Endothelial cell of umbilical vein (primary cell): ENCODE data around the gene HOXB3. TPM values are rescaled to one million over a fixed set of nuclear protein-coding genes. Genes with fewer than 3 reads are reported as not detected.

Source experiments
- BruUV-seq: library from RNA; stranded (reverse); fragments of 400-500 nt; replicated peaks from 2 replicates; lab custom pipeline; 2021; lab: Mats Ljungman, UMichigan
- CTCF ChIA-PET: fragments of 300-600, 350-600 bp; sonication (Branson Sonifier 250); formaldehyde crosslinking; loops from one replicate; lab custom pipeline; 2021; ENCODE audit warnings: antibody characterized with exemption, inconsistent platforms; lab: Charles Lee
- POLR2A ChIA-PET: fragments of 300-600, 350-600 bp; sonication (Branson Sonifier 250); formaldehyde crosslinking; loops from one replicate; lab custom pipeline; 2021; ENCODE audit warnings: antibody characterized with exemption, inconsistent platforms; lab: Charles Lee
- DNase-seq: peaks from one replicate; pipeline ENCODE4 v3.0.0-alpha.2; 2011; ENCODE audit warnings: low read depth, low spot score
- FAIRE-seq: peaks from 2 replicates; lab custom pipeline; 2011; peaks lifted over from hg19 to GRCh38; lab: Jason Lieb, UNC
- H2AFZ ChIP-seq: 2 replicates; pipeline ENCODE4 v1.6.0; 2012; ENCODE audit warnings: low read depth, low read length, control low read depth, inconsistent platforms
- H3K27ac ChIP-seq: 2 replicates; pipeline ENCODE4 v1.5.1; 2011; ENCODE audit warnings: low read depth, mild to moderate bottlenecking, control low read depth, low read length, moderate library complexity; ENCODE audit not compliant: insufficient read depth
- H3K27me3 ChIP-seq, 2 experiments: 2 replicates each; pipeline versions ENCODE4 v1.6.0 to v1.6.1; 2011; ENCODE audit warnings: low read length in 2 of 2, mixed read lengths in 1 of 2; ENCODE audit not compliant: control insufficient read depth in 2 of 2, insufficient read depth in 2 of 2
- H3K36me3 ChIP-seq, 2 experiments: 2 replicates in 1 of 2; 3 replicates in 1 of 2; pipeline ENCODE4 v1.5.1; 2011; ENCODE audit warnings: low read length in 2 of 2, mild to moderate bottlenecking in 1 of 2, moderate library complexity in 1 of 2; ENCODE audit not compliant: control insufficient read depth in 2 of 2, insufficient read depth in 2 of 2; ENCODE audit errors: extremely low read depth in 1 of 2
- H3K4me1 ChIP-seq: 3 replicates; pipeline ENCODE4 v1.5.1; 2011; ENCODE audit warnings: mild to moderate bottlenecking, low read length; ENCODE audit not compliant: control insufficient read depth, insufficient read depth; ENCODE audit errors: extremely low read depth
- H3K4me2 ChIP-seq: 2 replicates; pipeline ENCODE4 v1.6.1; 2011; ENCODE audit warnings: low read length, control low read depth, mixed read lengths; ENCODE audit not compliant: insufficient read depth
- H3K4me3 ChIP-seq, 3 experiments: fragments of 200-600 bp in 1 of 3; sonication (generic), shearing (Covaris generic) in 1 of 3; replicated peaks in 1 of 3; 2 replicates each; pipeline ENCODE4 v1.5.1; 2011 to 2016; ENCODE audit warnings: control low read depth in 3 of 3, low read length in 3 of 3, mild to moderate bottlenecking in 2 of 3, inconsistent platforms in 1 of 3, low read depth in 1 of 3, moderate library complexity in 1 of 3; ENCODE audit not compliant: insufficient read depth in 1 of 3
- H3K79me2 ChIP-seq: 2 replicates; pipeline ENCODE4 v1.6.0; 2012; ENCODE audit warnings: low read length, inconsistent platforms; ENCODE audit not compliant: control insufficient read depth, insufficient read depth
- H3K9ac ChIP-seq: replicated peaks from 2 replicates; pipeline ENCODE3; 2011; ENCODE audit warnings: low read length, control low read depth; ENCODE audit not compliant: insufficient read depth; ENCODE audit errors: extremely low read depth
- H3K9me1 ChIP-seq: replicated peaks from 3 replicates; pipeline ENCODE4 v1.6.0; 2011; ENCODE audit warnings: mild to moderate bottlenecking, low read length; ENCODE audit not compliant: control insufficient read depth, insufficient read depth; ENCODE audit errors: extremely low read depth
- H3K9me3 ChIP-seq: replicated peaks from 2 replicates; pipeline ENCODE4 v1.5.1; 2012; ENCODE audit warnings: low read length, inconsistent platforms; ENCODE audit not compliant: control insufficient read depth, insufficient read depth
- H4K20me1 ChIP-seq: replicated peaks from 2 replicates; pipeline ENCODE3; 2011; ENCODE audit warnings: mild to moderate bottlenecking, low read length; ENCODE audit not compliant: control insufficient read depth, insufficient read depth; ENCODE audit errors: extremely low read depth
- CTCF ChIP-seq, 2 donors: IDR thresholded peaks; 1 replicate in 1 of 2; 2 replicates in 1 of 2; pipeline ENCODE4 v1.5.1; 2011; ENCODE audit warnings: low read length in 2 of 2, mild to moderate bottlenecking in 2 of 2, moderate library complexity in 2 of 2, control low read depth in 1 of 2, inconsistent platforms in 1 of 2, low read depth in 1 of 2; ENCODE audit not compliant: insufficient read depth in 1 of 2; ENCODE audit errors: extremely low read depth in 1 of 2
- EZH2 ChIP-seq: IDR thresholded peaks from 2 replicates; pipeline ENCODE4 v1.6.1; 2012; ENCODE audit warnings: borderline replicate concordance, low read depth, mild to moderate bottlenecking, moderate library complexity, low read length, inconsistent platforms; ENCODE audit not compliant: severe bottlenecking
- FOS ChIP-seq: IDR thresholded peaks from 2 replicates; pipeline ENCODE4 v1.6.1; 2011; ENCODE audit warnings: mild to moderate bottlenecking, low read length, moderate library complexity, borderline replicate concordance; ENCODE audit not compliant: insufficient read depth
- GATA2 ChIP-seq: IDR thresholded peaks from 2 replicates; pipeline ENCODE4 v1.7.0; 2011; ENCODE audit warnings: low read depth, mild to moderate bottlenecking, moderate library complexity, mixed read lengths, low read length; ENCODE audit not compliant: insufficient read length, insufficient read depth
- JUN ChIP-seq: IDR thresholded peaks from 2 replicates; pipeline ENCODE4 v1.6.1; 2011; ENCODE audit warnings: borderline replicate concordance, low read depth; ENCODE audit not compliant: insufficient read length, insufficient read depth
- MAX ChIP-seq: IDR thresholded peaks from 2 replicates; pipeline ENCODE4 v1.6.1; 2011; ENCODE audit not compliant: insufficient read depth, insufficient read length
- MYC ChIP-seq: IDR thresholded peaks from one replicate; pipeline ENCODE4 v1.6.1; 2011; ENCODE audit warnings: mild to moderate bottlenecking, low read depth, low read length
- POLR2A ChIP-seq: IDR thresholded peaks from 2 replicates; pipeline ENCODE4 v1.6.1; 2012; ENCODE audit warnings: low read depth, mild to moderate bottlenecking, control low read depth, low read length
- POLR2AphosphoS5 ChIP-seq: IDR thresholded peaks from 2 replicates; pipeline ENCODE4 v1.6.1; 2012; ENCODE audit warnings: low read depth, mild to moderate bottlenecking, control low read depth, low read length, moderate library complexity; ENCODE audit not compliant: insufficient read depth
- dilution Hi-C: fragments of 300-500 bp; cut with MboI; formaldehyde crosslinking; loops from one replicate; pipeline ENCODE4 v1.15.0; 2019; ENCODE audit warnings: low sequenced_read_pairs; ENCODE audit not compliant: extremely low pct_ligation_motif_present
- intact Hi-C: fragments of 100-400 bp; cut with micrococcal nuclease; formaldehyde crosslinking; loops from one replicate; pipeline ENCODE4 v1.10.0; 2022
- polyA plus RNA-seq, 4 experiments: library from polyadenylated mRNA; depleted of rRNA in 3 of 4; stranded (reverse) in 3 of 4; unstranded in 1 of 4; fragments of >200 nt; gene quantifications; 2 replicates each; pipeline versions ENCODE4 v1.2.1 to v1.2.3, GENCODE V29; 2011 to 2012; ENCODE audit warnings: missing spikeins in 1 of 4
- total RNA-seq: library from RNA; stranded (reverse); gene quantifications from 2 replicates; pipeline ENCODE4 v1.2.3, GENCODE V29; 2021

HOXB3 gene
- total and polyA plus RNA-seq, 2 donors (not counting 3 experiments of a cell fraction or from before 2014, with no cell fraction given) = 29.6 to 56.6 TPM

- CTCF ChIA-PET = interaction anchor here (0.8 to 1.9 kb wide), 4 partner anchors 8 to 164 kb away, joined by 3 to 12 read pairs (median 4); no protein-coding TSS in a partner anchor
- H3K9ac ChIP-seq = no peak overlapping the region
- H3K27me3 ChIP-seq = peaks cover 3 to 10% of the 10 kb centered on the region in 2 experiments
- H3K4me2 ChIP-seq = no peak overlapping the region
- no peaks in the 10 kb centered on the region for H3K9me3 ChIP-seq
- H3K4me3 ChIP-seq = no peak overlapping the region
- H3K9me1 ChIP-seq = no peaks in the 10 kb centered on the region
- H3K36me3 ChIP-seq = no peaks in the 10 kb centered on the region
- DNase-seq = no peak
- no peaks in the 10 kb centered on the region for H3K4me1 ChIP-seq
- TF ChIP-seq JUN (no peak), GATA2 (no peak), FOS (no peak), MYC (no peak), POLR2AphosphoS5 (no peak), CTCF (IDR thresholded peaks at IDR 0.05; ENCODE audit: extremely low read depth in 1 of 2, insufficient read depth in 1 of 2, low read depth in 1 of 2, low read length in 2 of 2) (no peak), EZH2 (no peak), MAX (no peak), POLR2A (no peak)
- no peak for FAIRE-seq
- no TSS peak for BruUV-seq
- no peaks in the 10 kb centered on the region for H4K20me1 ChIP-seq
- H3K27ac ChIP-seq = no peak overlapping the region
- intact Hi-C loops = no loop called here
- no peak overlapping the region for H2AFZ ChIP-seq
- dilution Hi-C loops = no loop called here
- POLR2A ChIA-PET = no interaction called here
- H3K79me2 ChIP-seq = no peaks in the 10 kb centered on the region
These were observed 90.2 kb downstream of the HOXB3 start for GRCh38 chr17:48499735-48500434.
